Putamen (tissue), 1 donor: ENCODE results near the gene GRAMD2B.

ENCODE experiments used
- DNase-seq: peaks from one replicate; pipeline ENCODE4 v3.0.0-alpha.2; 2016; ENCODE audit warnings: low spot score

Gene GRAMD2B

GRCh38 chr5:126542441-126542840 is 119.2 kb downstream of the GRAMD2B start:
- DNase-seq: no peak

- no peak for DNase-seq
Measured at GRCh38 chr5:126543009-126543408, 119.8 kb downstream of the GRAMD2B start.

- DNase-seq: no peak
Measured at GRCh38 chr5:126543660-126544059, 120.5 kb downstream of the GRAMD2B start.
